T-helper 1 cell treated with Interleukin-12 subunit alpha and Interleukin-12 subunit beta and Interleukin-4 antibody, amounts not matched to agents 30 ng/mL and 1 ng/mL, for 36 hours (primary cell): ENCODE measurements around the gene PLAC8L1. TPM values are rescaled to one million over a fixed set of nuclear protein-coding genes. Genes with fewer than 3 reads are reported as not detected.
"Not testable (repeated sequence)": the region's sequence is repeated elsewhere in the genome, so short reads cannot be mapped to it uniquely, and the experiment has no call there.

Experiments used
- intact Hi-C: fragments of 100-400 bp; cut with micrococcal nuclease; formaldehyde crosslinking; loops from one replicate; pipeline ENCODE4 v1.15.1; 2024
- total RNA-seq: library from RNA; stranded (reverse); gene quantifications from 2 replicates; pipeline ENCODE4 v1.2.3, GENCODE V29; 2022

PLAC8L1 gene
- total RNA-seq = 0.96 TPM in 1 of 2 replicates, not detected in the other

GRCh38 chr5:146105477-146105876, at the start of gene PLAC8L1:
Gene PLAC8L1, minus strand, starts transcription at chr5:146105577. Its CDS starts 1,266 bp downstream, at chr5:146104311.
- intact Hi-C loops = no loop called here

- intact Hi-C loops = loop anchor here (5.0 kb wide), 1 partner anchor 115 kb away; no protein-coding TSS in a partner anchor
These were observed 46.6 kb upstream of the PLAC8L1 start for GRCh38 chr5:146151970-146152369.

GRCh38 chr5:146137967-146138403, 32.6 kb upstream of the PLAC8L1 start:
- intact Hi-C loops = no loop called here

GRCh38 chr5:146130440-146131045, 25.2 kb upstream of the PLAC8L1 start:
- intact Hi-C loops = loop anchor here (1.0 to 5.0 kb wide), 5 partner anchors 37 to 1927 kb away; no protein-coding TSS in a partner anchor

GRCh38 chr5:146126068-146126467, 20.7 kb upstream of the PLAC8L1 start:
- intact Hi-C loops = no loop called here

GRCh38 chr5:146124580-146124979, 19.2 kb upstream of the PLAC8L1 start:
- intact Hi-C loops = no loop called here

- intact Hi-C loops = not testable (repeated sequence)
These were observed 16.1 kb upstream of the PLAC8L1 start for GRCh38 chr5:146121451-146121850.

GRCh38 chr5:146118322-146118721, 12.9 kb upstream of the PLAC8L1 start:
- intact Hi-C loops = loop anchor here (2.0 kb wide), 1 partner anchor 46 kb away; no protein-coding TSS in a partner anchor

GRCh38 chr5:146117216-146117615, 11.8 kb upstream of the PLAC8L1 start:
- intact Hi-C loops = not testable (repeated sequence)

GRCh38 chr5:146116361-146116760, 11.0 kb upstream of the PLAC8L1 start:
- intact Hi-C loops = no loop called here

- intact Hi-C loops = no loop called here
These were observed 7.1 kb upstream of the PLAC8L1 start for GRCh38 chr5:146112476-146112875.

GRCh38 chr5:146111409-146111808, 6.0 kb upstream of the PLAC8L1 start:
- intact Hi-C loops = no loop called here

GRCh38 chr5:146109379-146109778, 4.0 kb upstream of the PLAC8L1 start:
- intact Hi-C loops = no loop called here

GRCh38 chr5:146108870-146109269, 3.5 kb upstream of the PLAC8L1 start:
- intact Hi-C loops = not testable (repeated sequence)

GRCh38 chr5:146107901-146108300, 2.5 kb upstream of the PLAC8L1 start:
- intact Hi-C loops = no loop called here

GRCh38 chr5:146103594-146103993, 1.8 kb downstream of the PLAC8L1 start:
- intact Hi-C loops = no loop called here

GRCh38 chr5:146101646-146102045, 3.7 kb downstream of the PLAC8L1 start:
- intact Hi-C loops = no loop called here

GRCh38 chr5:146098047-146098446, 7.3 kb downstream of the PLAC8L1 start:
- intact Hi-C loops = no loop called here

- intact Hi-C loops = no loop called here
These were observed 13.5 kb downstream of the PLAC8L1 start for GRCh38 chr5:146091881-146092280.

GRCh38 chr5:146089287-146089686, 16.1 kb downstream of the PLAC8L1 start:
- intact Hi-C loops = no loop called here

- intact Hi-C loops = no loop called here
These were observed 17.3 kb downstream of the PLAC8L1 start for GRCh38 chr5:146088098-146088497.

GRCh38 chr5:146084376-146084775, 21.0 kb downstream of the PLAC8L1 start:
- intact Hi-C loops = loop anchor here (5.0 kb wide), 1 partner anchor 137 kb away; no protein-coding TSS in a partner anchor

- intact Hi-C loops = loop anchor here (5.0 kb wide), 1 partner anchor 135 kb away; no protein-coding TSS in a partner anchor
These were observed 22.6 kb downstream of the PLAC8L1 start for GRCh38 chr5:146082798-146083197.
